NCI-H774 (cell line): ENCODE measurements around the gene PROB1.
"Not testable (repeated sequence)": the region's sequence is repeated elsewhere in the genome, so short reads cannot be mapped to it uniquely, and the experiment has no call there.

Experiments
- DNase-seq: peaks from one replicate; lab custom pipeline; 2025; lab: John Stamatoyannopoulos, UW

PROB1 gene

GRCh38 chr5:139392324-139392677 lies 2.6 kb downstream of the PROB1 start:
- no peak for DNase-seq

GRCh38 chr5:139391570-139392323 lies 3.2 kb downstream of the PROB1 start:
- DNase-seq: no peak

- DNase-seq: no peak
Measured at GRCh38 chr5:139390639-139391569, 4.0 kb downstream of the PROB1 start.

- DNase-seq: no peak
Measured at GRCh38 chr5:139389701-139390638, 4.9 kb downstream of the PROB1 start, which contains the start of gene MZB1. MZB1 (minus strand) TSS chr5:139389913; CDS start chr5:139389856, 57 bp downstream.

- DNase-seq: no peak
Measured at GRCh38 chr5:139388198-139388821, 6.6 kb downstream of the PROB1 start.

- no peak for DNase-seq
Measured at GRCh38 chr5:139387611-139388197, 7.2 kb downstream of the PROB1 start.

- not testable (repeated sequence) for DNase-seq
Measured at GRCh38 chr5:139386956-139387355, 7.9 kb downstream of the PROB1 start.

GRCh38 chr5:139386050-139386438 lies 8.9 kb downstream of the PROB1 start:
- no peak for DNase-seq

GRCh38 chr5:139385061-139386049 lies 9.5 kb downstream of the PROB1 start:
- peak; percentile 20 for DNase-seq

- DNase-seq: no peak
Measured at GRCh38 chr5:139384591-139385051, 10.3 kb downstream of the PROB1 start.

- no peak for DNase-seq
Measured at GRCh38 chr5:139383993-139384590, 10.8 kb downstream of the PROB1 start.

GRCh38 chr5:139383275-139383992 lies 11.5 kb downstream of the PROB1 start, which contains the start of gene SLC23A1:
SLC23A1 (minus strand) TSS chr5:139383297; CDS start chr5:139383253, 44 bp downstream.
- no peak for DNase-seq

- DNase-seq: no peak
Measured at GRCh38 chr5:139382807-139383206, 12.1 kb downstream of the PROB1 start.

GRCh38 chr5:139381837-139382761 lies 12.8 kb downstream of the PROB1 start:
- DNase-seq: no peak

- DNase-seq: no peak
Measured at GRCh38 chr5:139379626-139380449, 15.1 kb downstream of the PROB1 start.

- DNase-seq: no peak
Measured at GRCh38 chr5:139378941-139379361, 16.0 kb downstream of the PROB1 start.
